Mucosa of stomach (tissue), 1 donor: ENCODE results near the gene CCDC134.
"Not testable (repeated sequence)": the region's sequence is repeated elsewhere in the genome, so short reads cannot be mapped to it uniquely, and the experiment has no call there.

Experiments used
- H3K27me3 ChIP-seq: one replicate; pipeline ENCODE4 v1.7.0; 2013; ENCODE audit warnings: mild to moderate bottlenecking, low read length; ENCODE audit not compliant: control insufficient read depth, insufficient read depth
- H3K36me3 ChIP-seq: one replicate; pipeline ENCODE4 v1.7.0; 2013; ENCODE audit warnings: low read length; ENCODE audit not compliant: control insufficient read depth, insufficient read depth
- H3K4me1 ChIP-seq: one replicate; pipeline ENCODE4 v1.7.0; 2013; ENCODE audit warnings: mild to moderate bottlenecking, low read length; ENCODE audit not compliant: control insufficient read depth, insufficient read depth
- H3K4me3 ChIP-seq: one replicate; pipeline ENCODE4 v1.7.0; 2013; ENCODE audit warnings: low read length
- H3K9ac ChIP-seq: one replicate; pipeline ENCODE4 v1.7.0; 2013; ENCODE audit warnings: mild to moderate bottlenecking, low read length, moderate library complexity
- H3K9me3 ChIP-seq: one replicate; pipeline ENCODE4 v1.7.0; 2013; ENCODE audit warnings: mild to moderate bottlenecking, low read length, moderate library complexity; ENCODE audit not compliant: control insufficient read depth
- donor health status: Pancreatic carcinoma.

CCDC134 gene

DNA sequence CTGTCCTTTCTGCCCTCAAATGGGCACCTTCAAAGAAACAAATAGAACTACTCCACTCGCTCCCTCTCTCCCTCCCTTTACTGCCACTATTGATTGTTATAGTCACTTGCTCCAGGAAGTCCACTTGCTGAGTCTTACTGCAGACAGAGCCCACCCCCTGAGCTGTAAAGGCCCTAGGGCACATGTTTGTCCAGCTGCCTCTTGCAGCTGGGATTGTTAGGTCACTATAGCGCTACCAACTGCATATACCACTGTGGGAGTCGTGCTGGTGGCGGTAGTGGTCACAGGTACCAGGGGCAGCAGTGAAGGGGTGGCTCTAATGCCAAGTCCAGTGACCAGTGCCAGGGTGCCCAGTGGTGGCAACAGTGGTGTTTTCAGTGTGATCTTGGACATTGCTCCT is 28.0 kb downstream of the CCDC134 start:
- Histone ChIP-seq H3K27me3 (no peaks in the 10 kb centered on the region), H3K4me3 (no peak overlapping the region), H3K4me1 (peaks cover 47% of the 10 kb centered on the region), H3K9me3 (no peaks in the 10 kb centered on the region), H3K9ac (no peak overlapping the region), H3K36me3 (no peaks in the 10 kb centered on the region)

DNA sequence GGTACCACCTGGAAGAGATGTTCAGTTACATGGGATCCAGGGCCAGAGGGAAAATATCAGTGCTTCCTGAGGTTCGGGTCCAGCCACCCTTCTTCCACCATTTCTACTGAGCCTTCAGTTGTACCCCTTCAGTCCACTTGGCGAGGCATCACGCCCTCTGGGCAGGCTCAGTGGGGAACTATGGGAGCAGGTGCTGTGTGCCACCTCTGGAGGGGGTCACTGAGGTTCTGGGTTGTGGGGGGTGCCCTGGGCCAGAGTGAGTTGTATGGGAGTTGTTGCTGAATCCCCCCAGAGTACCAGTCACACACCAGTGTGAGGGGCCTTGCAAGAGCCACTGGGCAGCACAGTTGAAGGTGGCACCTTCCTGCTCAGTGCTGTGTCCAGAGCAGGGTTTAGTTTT is 29.7 kb downstream of the CCDC134 start:
- peaks cover 41% of the 10 kb centered on the region for H3K4me1 ChIP-seq
- no peak overlapping the region for H3K9ac ChIP-seq
- no peaks in the 10 kb centered on the region for H3K27me3 ChIP-seq
- H3K36me3 ChIP-seq, result no peaks in the 10 kb centered on the region
- no peak overlapping the region for H3K4me3 ChIP-seq
- H3K9me3 ChIP-seq, result no peaks in the 10 kb centered on the region

DNA sequence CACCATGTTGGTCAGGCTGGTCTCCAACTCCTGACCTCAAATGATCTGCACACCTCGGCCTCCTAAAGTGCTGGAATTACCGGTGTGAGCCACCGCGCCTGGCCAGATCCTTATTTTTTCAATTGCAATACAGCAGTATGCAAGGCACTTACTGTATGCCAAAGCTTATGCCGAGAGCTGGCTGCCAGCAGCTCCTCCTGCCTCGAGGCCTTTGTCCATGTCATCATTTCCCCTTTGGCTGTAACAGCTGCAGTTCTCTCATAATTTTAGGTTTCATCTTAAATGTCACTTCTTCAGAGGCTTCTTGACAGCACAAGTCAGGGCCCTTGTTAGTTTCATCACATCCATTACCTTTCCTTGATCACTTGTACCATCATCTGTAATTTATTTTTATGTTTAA is 30.9 kb downstream of the CCDC134 start:
- no peak overlapping the region for H3K4me3 ChIP-seq
- no peaks in the 10 kb centered on the region for H3K36me3 ChIP-seq
- H3K9me3 ChIP-seq, result no peaks in the 10 kb centered on the region
- H3K4me1 ChIP-seq, result peaks cover 37% of the 10 kb centered on the region
- H3K9ac ChIP-seq, result no peak overlapping the region
- H3K27me3 ChIP-seq, result no peaks in the 10 kb centered on the region

DNA sequence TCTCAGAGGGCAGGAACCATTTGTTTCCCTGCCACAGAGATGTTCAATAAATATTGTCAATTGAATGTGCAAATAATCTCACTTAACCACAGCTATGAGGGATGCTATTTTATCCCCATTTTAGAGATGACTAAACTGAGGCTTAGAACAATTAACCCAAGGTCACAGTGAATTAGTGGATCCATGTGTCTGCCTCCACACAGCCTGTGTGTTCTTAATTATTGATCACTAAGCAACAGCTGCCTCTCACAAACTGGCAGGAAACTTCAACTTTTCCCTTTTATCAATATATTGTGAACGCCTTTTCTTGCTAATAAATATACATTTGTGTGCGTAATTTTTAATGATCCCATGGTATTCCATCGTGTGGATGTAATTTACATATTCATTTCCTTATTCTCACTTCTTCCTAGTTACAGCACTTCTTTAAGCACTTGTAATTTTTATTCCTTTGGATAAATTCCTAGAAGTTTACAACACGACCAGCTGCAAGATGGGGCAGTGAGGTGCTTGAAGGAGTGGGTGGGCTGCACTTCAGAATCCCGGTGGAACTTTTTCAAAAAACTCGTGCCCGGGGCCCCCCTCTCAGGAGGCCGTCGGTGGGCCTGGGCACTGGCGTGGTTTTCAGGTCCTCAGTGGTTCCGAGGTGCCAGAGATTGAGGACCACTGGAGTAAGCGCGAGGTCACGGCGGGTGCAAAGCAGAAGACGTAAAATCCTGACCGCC is 31.5 kb downstream of the CCDC134 start:
- no peaks in the 10 kb centered on the region for H3K36me3 ChIP-seq
- no peaks in the 10 kb centered on the region for H3K9me3 ChIP-seq
- peaks cover 37% of the 10 kb centered on the region for H3K4me1 ChIP-seq
- peak overlapping the region; percentile 27 for H3K4me3 ChIP-seq
- H3K27me3 ChIP-seq, result no peaks in the 10 kb centered on the region
- peak overlapping the region; percentile 78 for H3K9ac ChIP-seq

DNA sequence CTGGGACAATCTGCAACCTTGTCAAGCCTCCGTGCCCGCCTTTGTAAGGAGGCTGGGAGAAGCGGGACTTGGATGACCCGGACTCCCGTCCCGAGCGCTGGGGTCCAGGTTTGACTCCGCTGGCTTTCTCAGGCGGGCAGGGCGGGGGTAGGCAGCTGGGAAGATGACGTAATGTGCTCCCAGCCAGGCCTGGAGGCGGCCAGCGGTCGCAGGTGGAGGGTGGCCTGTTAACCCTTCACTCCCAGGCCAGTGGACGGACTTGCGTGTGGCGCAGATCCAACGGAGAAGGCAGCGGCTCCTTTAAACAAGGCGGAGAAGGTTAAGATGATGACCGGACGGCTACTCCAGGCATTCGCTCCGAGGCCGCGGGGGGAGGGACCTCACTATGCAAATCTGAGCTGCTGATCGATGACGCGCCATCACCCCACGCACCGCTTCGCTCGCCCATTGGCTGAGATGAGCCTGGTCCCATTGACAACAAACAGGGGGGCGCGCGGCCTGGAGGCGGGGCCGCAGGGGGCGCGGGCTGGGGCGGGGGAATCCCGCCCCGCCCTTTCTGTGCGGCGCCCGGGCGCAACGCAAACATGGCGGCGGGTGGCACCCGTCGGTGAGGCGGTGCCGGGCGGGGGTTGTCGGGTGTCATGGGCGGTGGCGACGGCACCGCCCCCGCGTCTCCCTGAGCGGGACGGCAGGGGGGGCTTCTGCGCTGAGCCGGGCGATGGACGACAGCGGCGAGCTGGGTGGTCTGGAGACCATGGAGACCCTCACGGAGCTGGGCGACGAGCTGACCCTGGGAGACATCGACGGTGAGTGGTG is 32.3 kb downstream of the CCDC134 start, which contains the start of gene SREBF2:
TSS of gene SREBF2 (plus strand) at position 553 of the 816 bp plus-strand sequence. CDS start at position 719, 166 bp downstream.
- H3K9me3 ChIP-seq, result no peaks in the 10 kb centered on the region
- peaks cover 35% of the 10 kb centered on the region for H3K4me1 ChIP-seq
- H3K9ac ChIP-seq, result peak within 1 kb of the TSS; percentile 85
- H3K4me3 ChIP-seq, result peak within 1 kb of the TSS; percentile 51
- H3K36me3 ChIP-seq, result no peaks in the 10 kb centered on the region
- no peaks in the 10 kb centered on the region for H3K27me3 ChIP-seq

DNA sequence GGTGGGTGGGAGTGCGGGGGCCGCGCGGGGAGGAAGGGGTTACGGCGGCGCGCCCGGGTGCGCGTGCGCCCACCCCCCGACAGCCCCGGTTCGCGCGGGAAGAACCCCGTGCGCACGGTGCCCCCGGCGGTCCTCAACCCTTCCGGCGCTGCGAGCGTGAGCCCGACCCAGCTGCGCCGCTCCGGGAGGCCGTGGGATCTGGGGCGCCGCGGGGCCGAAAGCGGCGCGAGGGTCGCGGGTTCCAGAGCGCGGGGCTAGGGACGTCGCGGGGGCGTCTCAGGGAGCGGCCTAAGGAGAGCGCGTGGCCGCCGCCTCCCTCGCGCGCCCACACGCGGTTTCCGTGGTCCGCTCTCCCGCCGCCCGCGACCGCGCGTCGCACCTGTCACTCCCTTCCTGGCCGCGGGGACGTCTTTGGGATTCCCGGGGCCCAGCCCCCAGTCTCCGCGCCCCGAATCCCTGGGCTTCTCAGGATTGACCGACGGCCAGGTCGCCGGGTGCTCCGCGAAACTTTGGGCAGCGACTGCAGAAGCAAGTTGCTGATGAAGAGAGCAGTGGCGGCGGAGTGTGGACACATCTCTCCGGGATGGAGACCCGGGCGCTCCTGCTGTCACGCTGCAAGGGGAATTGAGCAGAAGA is 33.0 kb downstream of the CCDC134 start:
- H3K4me1 ChIP-seq, result peaks cover 35% of the 10 kb centered on the region
- H3K27me3 ChIP-seq, result no peaks in the 10 kb centered on the region
- peak overlapping the region; percentile 85 for H3K9ac ChIP-seq
- H3K36me3 ChIP-seq, result no peaks in the 10 kb centered on the region
- H3K4me3 ChIP-seq, result peak overlapping the region; percentile 51
- H3K9me3 ChIP-seq, result no peaks in the 10 kb centered on the region

DNA sequence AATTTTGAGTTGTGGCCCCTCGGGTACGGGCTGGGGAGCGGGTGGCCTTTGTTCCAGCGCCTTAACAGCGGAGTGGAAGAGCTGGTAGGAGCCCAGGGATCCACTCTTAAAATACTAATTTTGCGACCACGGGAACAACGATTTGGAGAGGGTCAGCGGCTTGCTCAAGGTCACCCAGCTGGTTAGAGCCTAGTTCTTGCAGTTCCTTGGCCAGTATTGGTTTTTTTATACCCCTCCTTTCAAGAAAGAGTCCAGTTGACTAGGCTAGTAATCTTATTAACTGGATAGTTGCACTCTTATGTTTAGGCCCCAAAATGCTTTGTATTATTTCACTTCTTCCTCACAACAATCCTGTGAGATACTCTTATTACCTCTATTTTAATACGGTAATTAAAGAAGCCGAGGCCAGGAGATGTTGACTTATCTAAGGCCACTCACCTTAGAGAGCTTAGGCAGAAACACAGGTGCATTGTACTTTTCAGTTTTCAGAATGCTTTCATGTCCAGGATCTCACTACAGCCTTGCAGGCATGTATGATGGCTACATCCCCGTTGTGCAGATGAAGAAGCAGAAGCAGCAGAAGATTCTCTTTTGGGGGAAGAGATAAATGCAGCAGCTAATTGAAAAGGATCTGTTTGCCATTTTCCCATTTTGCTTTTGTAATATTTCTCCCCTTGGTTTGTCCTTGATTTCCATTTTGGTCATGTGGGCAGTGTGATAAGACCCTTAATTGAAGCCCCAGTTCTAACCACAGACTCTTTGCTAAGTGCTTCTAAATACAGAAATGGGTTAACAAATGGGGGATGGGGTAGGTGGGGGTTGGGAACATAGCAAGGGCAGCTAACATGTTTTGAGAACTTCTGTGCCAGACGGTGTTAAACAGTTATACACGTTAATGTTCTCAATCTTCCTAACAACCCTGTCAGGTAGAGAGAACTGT is 33.8 kb downstream of the CCDC134 start:
- no peaks in the 10 kb centered on the region for H3K27me3 ChIP-seq
- peak overlapping the region; percentile 85 for H3K9ac ChIP-seq

DNA sequence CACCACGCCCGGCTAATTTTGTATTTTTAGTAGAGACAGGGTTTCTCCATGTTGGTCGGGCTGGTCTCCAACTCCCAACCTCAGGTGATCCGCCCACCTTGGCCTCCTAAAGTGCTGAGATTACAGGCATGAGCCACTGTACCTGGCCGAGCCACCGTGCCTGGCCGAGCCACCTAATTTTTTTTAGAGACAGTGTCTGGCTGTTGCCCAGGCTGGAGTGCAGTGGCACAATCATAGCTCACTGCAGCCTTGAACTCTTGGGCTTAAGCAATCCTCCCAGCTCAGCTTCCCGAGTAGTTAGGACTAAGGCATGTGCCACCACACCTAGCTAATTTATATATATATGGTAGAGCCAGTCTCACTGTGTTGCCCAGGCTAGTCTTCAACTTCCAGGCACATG is 35.0 kb downstream of the CCDC134 start:
- not testable (repeated sequence) for H3K4me3 ChIP-seq

More for the DNA sequence above, 33.8 kb downstream of the CCDC134 start:
- H3K4me3 ChIP-seq, result peak overlapping the region; percentile 51
- H3K9me3 ChIP-seq, result no peaks in the 10 kb centered on the region
- H3K4me1 ChIP-seq, result peaks cover 38% of the 10 kb centered on the region
- no peaks in the 10 kb centered on the region for H3K36me3 ChIP-seq

DNA sequence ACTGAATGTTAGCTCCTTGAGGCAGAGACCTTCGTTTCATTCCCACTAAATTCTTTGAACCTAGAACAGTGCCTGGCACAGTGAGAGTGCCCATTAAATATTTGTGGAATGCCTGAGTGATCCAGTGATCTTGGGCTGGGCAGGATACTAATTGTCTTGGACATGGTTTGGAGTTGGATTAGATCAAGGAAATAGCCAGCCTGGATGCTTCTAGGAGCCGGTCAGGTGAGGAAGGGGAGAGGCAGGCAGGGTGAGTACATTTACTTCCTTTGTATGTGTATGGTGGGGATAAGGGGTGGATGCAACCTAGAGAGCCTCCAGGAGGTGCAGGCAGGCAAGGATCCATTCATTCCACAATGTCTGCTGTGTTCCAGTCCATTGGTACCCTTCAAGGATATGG is 36.1 kb downstream of the CCDC134 start:
- H3K4me3 ChIP-seq, result no peak overlapping the region
- H3K27me3 ChIP-seq, result no peaks in the 10 kb centered on the region
- no peaks in the 10 kb centered on the region for H3K9me3 ChIP-seq
- H3K4me1 ChIP-seq, result peaks cover 55% of the 10 kb centered on the region
- no peaks in the 10 kb centered on the region for H3K36me3 ChIP-seq
- no peak overlapping the region for H3K9ac ChIP-seq

More for the DNA sequence above, 35.0 kb downstream of the CCDC134 start:
- H3K9me3 ChIP-seq, H3K36me3 ChIP-seq, H3K9ac ChIP-seq, H3K27me3 ChIP-seq: not testable (repeated sequence)
- H3K4me1 ChIP-seq, result peaks cover 48% of the 10 kb centered on the region

DNA sequence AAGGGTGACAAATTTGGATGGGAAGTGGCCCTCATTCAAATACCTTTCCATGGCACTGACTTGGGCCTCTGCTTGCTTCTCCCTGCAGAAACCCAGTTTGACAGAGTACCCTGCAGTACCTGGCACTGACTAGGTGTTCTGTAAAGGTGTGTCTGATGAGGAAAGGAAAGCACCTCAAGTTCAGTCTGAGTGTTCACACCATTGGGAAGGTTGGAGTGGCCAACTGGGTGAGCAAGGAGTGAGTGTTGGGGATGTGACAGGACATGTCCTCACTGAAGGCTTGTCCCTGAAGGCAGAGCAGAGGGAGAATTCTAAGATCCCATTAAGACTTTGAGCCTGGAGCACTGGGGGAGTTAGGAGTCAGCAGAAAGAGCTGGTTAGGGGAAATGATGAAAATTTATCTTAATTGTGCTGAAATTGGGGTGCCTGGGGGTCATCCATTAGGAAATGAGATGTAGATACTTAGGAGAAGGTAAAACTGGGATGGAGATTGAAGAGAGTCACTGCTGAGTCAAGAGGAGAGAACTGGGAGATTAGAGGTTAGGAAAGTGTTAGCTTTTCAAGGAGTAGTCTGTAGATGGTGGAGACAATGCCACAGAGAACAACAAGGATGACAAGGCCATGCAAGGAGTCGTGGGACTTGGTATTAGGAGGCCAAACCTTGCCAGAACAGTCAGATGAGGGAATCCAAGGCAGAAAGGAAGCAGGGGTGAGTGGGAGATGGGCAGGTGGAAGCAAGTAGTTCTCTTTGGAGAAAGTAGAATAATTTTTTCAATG is 38.6 kb downstream of the CCDC134 start:
- H3K36me3 ChIP-seq, result no peaks in the 10 kb centered on the region
- peaks cover 66% of the 10 kb centered on the region for H3K4me1 ChIP-seq
- no peaks in the 10 kb centered on the region for H3K9me3 ChIP-seq
- H3K4me3 ChIP-seq, result no peak overlapping the region
- no peaks in the 10 kb centered on the region for H3K27me3 ChIP-seq
- H3K9ac ChIP-seq, result no peak overlapping the region

DNA sequence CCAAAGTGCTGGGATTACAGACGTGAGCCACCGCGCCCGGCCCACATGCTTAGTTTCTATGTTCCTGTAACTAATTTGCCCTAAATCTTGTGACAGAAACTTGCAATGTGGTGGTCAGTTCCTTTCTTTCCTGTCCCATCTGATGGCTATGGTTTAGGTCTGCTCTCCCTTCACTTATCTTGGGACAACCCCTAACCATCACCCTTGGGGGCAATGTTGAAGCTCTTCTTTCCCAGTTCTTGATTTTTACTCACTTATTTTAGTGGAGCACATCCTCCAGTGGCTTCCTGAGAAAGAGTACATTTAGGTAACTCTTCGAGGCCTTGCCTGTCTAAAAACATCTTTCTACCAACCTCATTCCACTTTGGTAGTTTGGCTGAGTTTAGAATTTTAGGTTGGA is 39.7 kb downstream of the CCDC134 start:
- no peaks in the 10 kb centered on the region for H3K27me3 ChIP-seq

More for the DNA sequence above, 39.7 kb downstream of the CCDC134 start:
- Histone ChIP-seq H3K9me3 (no peaks in the 10 kb centered on the region), H3K4me3 (no peak overlapping the region), H3K4me1 (peaks cover 77% of the 10 kb centered on the region), H3K36me3 (no peaks in the 10 kb centered on the region), H3K9ac (no peak overlapping the region)
